Kidney epithelial cell (primary cell): ENCODE data around the gene SPATA2. TPM values are rescaled to one million over a fixed set of nuclear protein-coding genes. Genes with fewer than 3 reads are reported as not detected.
"Not testable (repeated sequence)": the region's sequence is repeated elsewhere in the genome, so short reads cannot be mapped to it uniquely, and the experiment has no call there.

Experiments
- DNase-seq: peaks from one replicate; pipeline ENCODE4 v3.0.0-alpha.2; 2010; ENCODE audit warnings: low read depth
- H3K27me3 ChIP-seq: 2 replicates; pipeline ENCODE4 v1.6.0; 2011; ENCODE audit warnings: low read length; ENCODE audit not compliant: control insufficient read depth, insufficient read depth
- H3K36me3 ChIP-seq: 2 replicates; pipeline ENCODE4 v1.5.1; 2011; ENCODE audit warnings: low read length; ENCODE audit not compliant: control insufficient read depth, insufficient read depth
- H3K4me3 ChIP-seq: 2 replicates; pipeline ENCODE4 v1.5.1; 2011; ENCODE audit warnings: low read depth, mild to moderate bottlenecking, control low read depth, low read length
- total RNA-seq: library from RNA; depleted of rRNA; stranded (reverse); fragments of >200 nt; gene quantifications from 2 replicates; pipeline ENCODE4 v1.2.3, GENCODE V29; 2015
- TF ChIP-seq, protein P1 (sequence below): IDR thresholded peaks from 2 replicates; pipeline ENCODE4 v1.5.1; 2011; ENCODE audit warnings: mild to moderate bottlenecking, moderate library complexity, low read length, control low read depth, inconsistent platforms; ENCODE audit not compliant: insufficient read depth, poor library complexity, severe bottlenecking

Gene SPATA2
- total RNA-seq, 1 donor from 2014 or later, result 3.9 TPM

GRCh38 chr20:49867453-49868215 lies 47.7 kb downstream of the SPATA2 start:
- H3K4me3 ChIP-seq, result no peak overlapping the region
- TF ChIP-seq, protein P1, sequence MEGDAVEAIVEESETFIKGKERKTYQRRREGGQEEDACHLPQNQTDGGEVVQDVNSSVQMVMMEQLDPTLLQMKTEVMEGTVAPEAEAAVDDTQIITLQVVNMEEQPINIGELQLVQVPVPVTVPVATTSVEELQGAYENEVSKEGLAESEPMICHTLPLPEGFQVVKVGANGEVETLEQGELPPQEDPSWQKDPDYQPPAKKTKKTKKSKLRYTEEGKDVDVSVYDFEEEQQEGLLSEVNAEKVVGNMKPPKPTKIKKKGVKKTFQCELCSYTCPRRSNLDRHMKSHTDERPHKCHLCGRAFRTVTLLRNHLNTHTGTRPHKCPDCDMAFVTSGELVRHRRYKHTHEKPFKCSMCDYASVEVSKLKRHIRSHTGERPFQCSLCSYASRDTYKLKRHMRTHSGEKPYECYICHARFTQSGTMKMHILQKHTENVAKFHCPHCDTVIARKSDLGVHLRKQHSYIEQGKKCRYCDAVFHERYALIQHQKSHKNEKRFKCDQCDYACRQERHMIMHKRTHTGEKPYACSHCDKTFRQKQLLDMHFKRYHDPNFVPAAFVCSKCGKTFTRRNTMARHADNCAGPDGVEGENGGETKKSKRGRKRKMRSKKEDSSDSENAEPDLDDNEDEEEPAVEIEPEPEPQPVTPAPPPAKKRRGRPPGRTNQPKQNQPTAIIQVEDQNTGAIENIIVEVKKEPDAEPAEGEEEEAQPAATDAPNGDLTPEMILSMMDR, result no peak
- no peak for DNase-seq

GRCh38 chr20:49866051-49866450 lies 49.3 kb downstream of the SPATA2 start:
- H3K27me3 ChIP-seq, result no peaks in the 10 kb centered on the region
- no peak for DNase-seq
- no peaks in the 10 kb centered on the region for H3K36me3 ChIP-seq
- TF ChIP-seq, protein P1, result no peak
- H3K4me3 ChIP-seq, result no peak overlapping the region

More at GRCh38 chr20:49867453-49868215, 47.7 kb downstream of the SPATA2 start:
- no peaks in the 10 kb centered on the region for H3K27me3 ChIP-seq
- no peaks in the 10 kb centered on the region for H3K36me3 ChIP-seq

GRCh38 chr20:49865559-49865958 lies 49.8 kb downstream of the SPATA2 start:
- H3K27me3 ChIP-seq, result no peaks in the 10 kb centered on the region
- DNase-seq, result no peak
- no peak overlapping the region for H3K4me3 ChIP-seq
- TF ChIP-seq, protein P1, result no peak
- no peaks in the 10 kb centered on the region for H3K36me3 ChIP-seq

DNA sequence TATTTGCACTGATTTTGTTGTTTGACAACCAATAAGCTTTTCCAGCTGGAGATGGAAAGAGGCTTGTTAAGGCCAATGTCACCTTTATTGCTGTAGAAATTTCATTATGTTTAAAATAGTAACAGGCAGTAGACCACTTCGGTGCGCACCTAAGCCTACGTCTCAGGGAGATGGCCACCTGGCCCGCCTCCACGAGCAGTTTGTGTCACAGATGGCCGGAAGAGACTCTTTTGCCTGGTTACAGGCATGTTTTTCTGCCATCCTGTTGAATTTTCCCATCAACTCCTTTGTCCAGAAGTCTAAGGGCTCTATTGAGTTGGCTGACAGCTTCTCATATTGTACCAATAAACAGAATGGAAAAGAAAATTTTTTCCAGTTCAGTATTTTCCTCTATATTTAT lies 51.7 kb downstream of the SPATA2 start:
- Histone ChIP-seq H3K36me3 (no peaks in the 10 kb centered on the region), H3K4me3 (no peak overlapping the region), H3K27me3 (no peaks in the 10 kb centered on the region)
- TF ChIP-seq, protein P1, result no peak
- DNase-seq, result no peak

- DNase-seq, result no peak
- Histone ChIP-seq H3K27me3 (no peaks in the 10 kb centered on the region), H3K4me3 (no peak overlapping the region), H3K36me3 (no peaks in the 10 kb centered on the region)
- TF ChIP-seq, protein P1, result no peak
These were observed 52.6 kb downstream of the SPATA2 start for GRCh38 chr20:49862607-49863200.

DNA sequence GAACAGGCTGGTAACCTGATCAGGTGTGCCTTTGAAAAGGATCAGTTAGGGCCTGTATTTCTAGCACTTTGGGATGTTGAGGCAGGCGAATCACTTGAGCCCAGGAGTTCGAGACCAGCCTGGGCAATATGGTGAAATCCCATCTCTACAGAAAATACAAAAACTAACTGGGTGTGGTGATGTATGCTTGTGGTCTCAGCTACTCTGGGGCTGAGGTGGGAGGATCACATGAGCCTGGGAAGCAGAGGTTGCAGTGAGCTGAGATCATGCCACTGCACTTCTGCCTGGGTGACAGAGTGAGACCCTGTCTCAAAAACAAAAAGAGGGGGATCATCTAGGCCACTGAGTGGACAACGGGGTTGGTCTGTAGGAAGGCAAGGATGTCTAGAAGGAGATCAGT lies 54.1 kb downstream of the SPATA2 start:
- not testable (repeated sequence) for H3K4me3 ChIP-seq

More for the DNA sequence above, 54.1 kb downstream of the SPATA2 start:
- H3K36me3 ChIP-seq, DNase-seq, H3K27me3 ChIP-seq: not testable (repeated sequence)
